MCF 10A (cell line): ENCODE data around the gene PNCK. TPM values are rescaled to one million over a fixed set of nuclear protein-coding genes. Genes with fewer than 3 reads are reported as not detected.
A peak's percentile ranks its signal among the peaks of the same experiment; 100 is the strongest.

ENCODE experiments used
- BruUV-seq: library from RNA; stranded (reverse); fragments of 400-500 nt; replicated peaks from 2 replicates; lab custom pipeline; 2021; lab: Mats Ljungman, UMichigan
- CTCF ChIA-PET: fragments of 300-600 bp; sonication (Branson Sonifier 250); formaldehyde crosslinking; extraction: SDS; loops from one replicate; lab custom pipeline; 2021; ENCODE audit warnings: antibody characterized with exemption, inconsistent platforms; lab: Yijun Ruan, JAX
- POLR2A ChIA-PET: fragments of 300-600, 350-650 bp; sonication (Branson Sonifier 250); formaldehyde crosslinking; extraction: SDS; loops from one replicate; lab custom pipeline; 2020; ENCODE audit warnings: antibody characterized with exemption, inconsistent platforms; lab: Yijun Ruan, JAX
- DNase-seq: peaks from one replicate; pipeline ENCODE4 v3.0.0-alpha.2; 2018; ENCODE audit not compliant: unreplicated experiment
- H3K27ac Mint-ChIP-seq: one replicate; pipeline ENCODE4 v1.8.0; 2022; ENCODE audit warnings: mild to moderate bottlenecking, low read depth, mixed read lengths; ENCODE audit not compliant: unreplicated experiment
- H3K27me3 Mint-ChIP-seq: one replicate; pipeline ENCODE4 v1.8.0; 2022; ENCODE audit warnings: mixed read lengths; ENCODE audit not compliant: insufficient read depth, unreplicated experiment
- H3K36me3 Mint-ChIP-seq: one replicate; pipeline ENCODE4 v1.8.0; 2022; ENCODE audit warnings: mild to moderate bottlenecking, moderate library complexity, mixed read lengths; ENCODE audit not compliant: insufficient read depth, unreplicated experiment
- H3K4me1 Mint-ChIP-seq: one replicate; pipeline ENCODE4 v1.8.0; 2022; ENCODE audit warnings: mixed read lengths; ENCODE audit not compliant: insufficient read depth, unreplicated experiment
- H3K4me3 Mint-ChIP-seq: one replicate; pipeline ENCODE4 v1.8.0; 2022; ENCODE audit warnings: mild to moderate bottlenecking, moderate library complexity, mixed read lengths; ENCODE audit not compliant: unreplicated experiment
- H3K9me3 Mint-ChIP-seq: one replicate; pipeline ENCODE4 v1.8.0; 2022; ENCODE audit warnings: mixed read lengths; ENCODE audit not compliant: unreplicated experiment
- intact Hi-C: fragments of 100-400 bp; cut with micrococcal nuclease; formaldehyde crosslinking; loops from 2 replicates; pipeline ENCODE4 v1.14.1; 2022
- total RNA-seq: library from RNA; stranded (reverse); gene quantifications from 2 replicates; pipeline ENCODE4 v1.2.3, GENCODE V29; 2022
- TF ChIP-seq, protein P1 (sequence below): fragments of 200-600 bp; IDR thresholded peaks from one replicate; pipeline ENCODE4 v1.8.0; 2022; ENCODE audit warnings: antibody characterized with exemption, mild to moderate bottlenecking; ENCODE audit not compliant: unreplicated experiment

PNCK gene
- total RNA-seq, 1 experiment from 2014 or later = not detected

GRCh38 chrX:153645921-153646488 is 27.6 kb downstream of the PNCK start:
- DNase-seq = peak; percentile 27
- Mint-ChIP-seq H3K4me3 (no peak overlapping the region), H3K27me3 (peaks cover 11% of the 10 kb centered on the region), H3K36me3 (no peaks in the 10 kb centered on the region), H3K9me3 (no peaks in the 10 kb centered on the region), H3K27ac (no peak overlapping the region), H3K4me1 (peaks cover 6% of the 10 kb centered on the region)
- no TSS peak for BruUV-seq
- TF ChIP-seq, protein P1, sequence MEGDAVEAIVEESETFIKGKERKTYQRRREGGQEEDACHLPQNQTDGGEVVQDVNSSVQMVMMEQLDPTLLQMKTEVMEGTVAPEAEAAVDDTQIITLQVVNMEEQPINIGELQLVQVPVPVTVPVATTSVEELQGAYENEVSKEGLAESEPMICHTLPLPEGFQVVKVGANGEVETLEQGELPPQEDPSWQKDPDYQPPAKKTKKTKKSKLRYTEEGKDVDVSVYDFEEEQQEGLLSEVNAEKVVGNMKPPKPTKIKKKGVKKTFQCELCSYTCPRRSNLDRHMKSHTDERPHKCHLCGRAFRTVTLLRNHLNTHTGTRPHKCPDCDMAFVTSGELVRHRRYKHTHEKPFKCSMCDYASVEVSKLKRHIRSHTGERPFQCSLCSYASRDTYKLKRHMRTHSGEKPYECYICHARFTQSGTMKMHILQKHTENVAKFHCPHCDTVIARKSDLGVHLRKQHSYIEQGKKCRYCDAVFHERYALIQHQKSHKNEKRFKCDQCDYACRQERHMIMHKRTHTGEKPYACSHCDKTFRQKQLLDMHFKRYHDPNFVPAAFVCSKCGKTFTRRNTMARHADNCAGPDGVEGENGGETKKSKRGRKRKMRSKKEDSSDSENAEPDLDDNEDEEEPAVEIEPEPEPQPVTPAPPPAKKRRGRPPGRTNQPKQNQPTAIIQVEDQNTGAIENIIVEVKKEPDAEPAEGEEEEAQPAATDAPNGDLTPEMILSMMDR = no peak
- ChIA-PET POLR2A (interaction anchor here (1.0 kb wide), 1 partner anchor 39 kb away, joined by 3 read pairs; no protein-coding TSS in a partner anchor), CTCF (interaction anchor here (1.1 to 3.2 kb wide), 3 partner anchors 15 to 63 kb away, joined by 3 to 17 read pairs (median 8); no protein-coding TSS in a partner anchor)
- intact Hi-C loops = no loop called here

DNA sequence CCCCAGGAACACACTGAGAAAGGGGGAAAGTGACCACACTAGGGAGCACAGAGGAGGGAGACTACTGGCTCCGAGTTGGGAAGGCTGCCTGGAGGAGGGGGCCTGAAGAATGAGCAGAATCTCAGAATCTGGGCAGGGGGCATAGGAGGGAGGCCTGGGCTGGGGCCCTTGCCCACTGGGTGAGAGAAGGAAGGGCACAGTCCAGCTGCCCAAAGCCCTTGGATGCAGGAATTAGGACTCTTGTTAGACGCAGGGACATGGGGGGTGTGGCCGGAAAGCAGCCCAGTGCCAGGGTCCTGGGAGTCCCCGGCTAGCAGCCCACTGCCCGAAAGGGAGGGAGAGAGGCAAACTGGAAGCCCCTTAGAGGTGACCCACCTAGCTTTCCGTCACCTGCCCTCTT is 28.5 kb downstream of the PNCK start:
- CTCF ChIA-PET = interaction anchor here (0.6 to 3.2 kb wide), 9 partner anchors 8 to 64 kb away, joined by 3 to 17 read pairs (median 4); no protein-coding TSS in a partner anchor
- intact Hi-C loops = no loop called here
- no TSS peak for BruUV-seq
- H3K27ac Mint-ChIP-seq = no peak overlapping the region
- H3K36me3 Mint-ChIP-seq = no peaks in the 10 kb centered on the region
- POLR2A ChIA-PET = interaction anchor here (0.7 to 1.0 kb wide), 2 partner anchors 35 to 40 kb away, joined by 3 read pairs; no protein-coding TSS in a partner anchor
- peaks cover 6% of the 10 kb centered on the region for H3K4me1 Mint-ChIP-seq
- DNase-seq = no peak
- TF ChIP-seq, protein P1 = no peak
- H3K4me3 Mint-ChIP-seq = no peak overlapping the region
- peaks cover 11% of the 10 kb centered on the region for H3K27me3 Mint-ChIP-seq
- H3K9me3 Mint-ChIP-seq = no peaks in the 10 kb centered on the region

- intact Hi-C loops = no loop called here
- Mint-ChIP-seq H3K36me3 (no peaks in the 10 kb centered on the region), H3K27ac (no peak overlapping the region), H3K9me3 (no peaks in the 10 kb centered on the region), H3K4me3 (no peak overlapping the region), H3K4me1 (peaks cover 6% of the 10 kb centered on the region), H3K27me3 (peaks cover 11% of the 10 kb centered on the region)
- POLR2A ChIA-PET = interaction anchor here (0.7 kb wide), 1 partner anchor 35 kb away, joined by 3 read pairs; no protein-coding TSS in a partner anchor
- DNase-seq = no peak
- CTCF ChIA-PET = interaction anchor here (0.6 to 3.2 kb wide), 10 partner anchors 9 to 63 kb away, joined by 3 to 17 read pairs (median 4); no protein-coding TSS in a partner anchor
- BruUV-seq = no TSS peak
- TF ChIP-seq, protein P1 = no peak
These were observed 29.1 kb downstream of the PNCK start for GRCh38 chrX:153644356-153645125.
